ENCODE results near the gene CEP131. TPM values are rescaled to one million over a fixed set of nuclear protein-coding genes. Genes with fewer than 3 reads are reported as not detected.

CEP131 gene
- total RNA-seq, result 14.5 and 17.8 TPM in 2 replicates

DNA sequence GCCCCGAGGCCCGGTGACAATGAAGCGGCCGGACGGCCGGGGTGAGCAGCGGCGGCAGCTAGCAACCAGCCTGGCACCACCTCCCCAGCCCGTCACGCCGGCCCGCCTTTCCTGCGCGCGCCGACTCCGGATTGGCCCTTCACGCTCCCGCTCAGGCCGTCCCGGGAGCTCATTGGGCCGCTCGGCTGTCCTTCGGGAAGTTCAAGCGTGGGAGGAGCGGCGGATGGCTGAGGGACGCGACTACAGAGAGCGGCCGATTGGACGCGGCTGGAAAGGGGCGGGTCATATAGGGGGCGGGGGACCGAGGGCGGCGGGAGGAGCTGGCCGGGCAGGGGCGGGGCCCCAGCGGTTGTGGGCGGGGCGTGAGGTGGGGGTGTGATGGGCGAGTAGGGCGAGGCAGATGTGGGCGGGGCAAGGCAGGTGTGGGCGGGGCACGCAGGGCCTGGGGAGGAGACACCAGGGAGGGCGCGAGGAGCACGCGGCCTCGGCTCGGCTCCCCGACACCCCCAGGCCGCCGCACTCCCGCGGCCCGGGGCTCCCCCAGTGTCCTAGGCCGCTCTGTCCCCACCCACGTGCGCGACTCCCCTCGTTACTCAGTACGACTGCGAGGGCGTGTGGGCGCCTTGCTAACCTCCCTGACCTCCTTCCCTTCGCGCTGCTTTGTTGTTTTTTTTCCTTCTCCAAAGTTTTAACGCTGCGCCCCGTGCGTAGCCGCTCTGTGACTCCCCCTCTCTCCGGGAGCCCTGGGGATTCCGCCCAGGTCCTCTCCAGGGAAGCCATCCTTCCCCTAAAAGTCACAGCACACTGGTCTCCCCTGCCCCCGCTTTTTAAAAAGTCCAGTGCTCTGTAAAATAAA is at the start of gene CEP131:
Gene CEP131, minus strand, starts transcription at position 60 of the 856 bp plus-strand sequence. CDS start 2,909 bp downstream, outside the sequence.

DNA sequence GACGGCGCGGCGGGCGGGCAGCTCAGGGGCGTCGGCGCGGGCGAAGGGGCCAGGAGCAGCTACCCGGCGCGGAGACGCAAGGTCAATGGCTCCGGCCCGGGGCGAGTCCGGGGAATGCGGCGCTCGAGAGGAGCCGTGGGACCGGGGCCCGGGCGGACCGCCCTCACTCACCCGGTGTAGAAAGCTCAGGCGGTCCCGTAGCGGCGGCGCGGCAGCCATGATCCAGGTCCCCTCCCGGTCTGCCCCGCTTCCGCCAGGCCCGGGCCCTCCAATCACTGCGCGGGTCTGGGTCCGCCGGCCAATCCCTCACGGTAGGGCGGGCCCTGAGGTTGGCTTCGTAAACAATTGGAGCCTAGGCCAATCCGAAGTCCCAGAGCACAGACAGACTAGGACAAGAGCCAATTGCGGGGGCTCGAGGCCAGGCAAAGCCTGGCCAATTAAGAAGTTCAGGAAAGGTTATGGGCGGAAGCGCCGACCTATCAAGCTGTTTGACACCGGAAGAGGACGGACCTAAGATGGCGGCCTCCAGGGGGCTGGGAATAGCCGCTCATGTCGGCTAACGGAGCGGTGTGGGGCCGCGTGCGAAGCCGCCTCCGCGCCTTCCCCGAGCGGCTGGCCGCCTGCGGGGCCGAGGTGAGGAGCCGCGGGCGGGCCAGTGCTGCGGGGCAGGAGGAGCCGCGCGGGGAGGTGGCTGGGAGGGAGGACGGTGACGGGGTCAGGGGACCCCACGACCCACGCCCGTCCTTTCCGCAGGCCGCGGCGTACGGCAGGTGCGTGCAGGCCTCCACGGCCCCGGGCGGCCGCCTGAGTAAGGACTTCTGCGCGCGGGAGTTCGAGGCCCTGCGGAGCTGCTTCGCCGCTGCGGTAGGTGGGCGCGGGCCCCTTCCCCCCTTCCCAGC is 16.3 kb upstream of the CEP131 start, which contains the start of the genes NDUFAF8 and TEPSIN:
Gene NDUFAF8, plus strand, starts transcription at position 504 of the 899 bp plus-strand sequence. Its CDS starts 46 bp downstream, at position 550.
Gene TEPSIN, minus strand, starts transcription at position 241 of the 899 bp plus-strand sequence. Its CDS starts 22 bp downstream, at position 219.

DNA sequence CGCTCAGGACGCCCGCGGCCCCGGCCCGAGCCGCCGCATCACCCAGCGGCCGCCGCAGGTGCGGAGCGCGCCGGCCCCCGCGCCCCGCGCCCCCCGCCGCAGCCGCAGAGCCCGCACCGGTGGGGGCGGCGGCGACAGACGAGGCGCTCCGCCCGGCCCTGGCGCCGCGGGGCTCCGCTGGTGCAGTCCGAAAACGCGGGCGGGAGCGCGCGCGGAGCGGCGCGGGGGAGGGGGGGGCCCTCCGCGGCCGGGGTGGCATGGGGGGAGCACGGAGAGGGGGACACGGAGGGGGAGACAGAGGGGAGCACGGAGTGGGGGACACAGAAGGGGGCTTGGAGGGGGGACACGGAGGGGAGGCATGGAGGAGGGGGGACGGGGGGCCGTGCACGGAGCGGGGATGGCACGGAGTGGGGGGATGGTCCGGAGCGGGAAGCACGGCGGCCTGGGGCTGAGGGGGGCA is 56.7 kb downstream of the CEP131 start, which contains the start of gene AATK:
Gene AATK, minus strand, starts transcription at position 189 of the 460 bp plus-strand sequence. CDS start 229 bp downstream, outside the sequence.

DNA sequence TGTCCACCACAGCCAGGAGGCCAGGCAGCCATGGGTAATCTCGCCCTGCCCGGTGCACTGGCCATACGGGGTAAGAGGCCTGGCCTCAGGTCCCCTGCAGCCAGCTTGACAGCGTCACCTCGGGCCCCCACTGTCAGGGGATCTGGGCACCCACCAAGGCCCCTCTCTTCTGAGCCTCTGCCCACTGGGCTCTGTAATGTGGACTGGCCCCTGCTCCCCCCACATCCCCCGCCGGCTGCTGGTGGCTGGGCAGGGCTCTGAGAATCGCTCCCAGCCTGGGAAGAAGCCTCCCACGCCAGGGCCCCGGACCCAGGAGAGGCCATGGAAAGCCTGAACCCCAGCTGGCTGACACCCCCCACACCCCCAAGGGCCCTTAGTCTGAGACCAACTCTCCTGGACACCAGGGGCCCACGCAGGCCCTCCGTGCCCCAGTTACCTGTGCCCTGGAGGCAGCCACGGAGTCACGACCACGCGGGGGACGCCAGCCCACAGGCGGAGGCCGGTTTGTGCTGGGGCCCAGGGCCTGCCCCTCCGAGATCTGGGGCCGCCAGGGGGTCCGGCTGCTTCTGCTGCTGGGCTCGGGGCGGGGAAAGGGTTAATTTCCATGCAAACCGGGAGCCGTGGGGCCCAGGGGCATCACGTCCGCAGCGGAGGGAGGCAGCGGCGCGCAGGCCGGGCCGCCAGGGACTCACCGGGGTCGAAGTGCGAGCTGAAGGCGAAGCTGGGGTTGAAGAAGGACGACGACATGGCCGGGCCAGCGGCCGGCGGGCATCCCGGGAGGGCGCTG is 57.3 kb downstream of the CEP131 start, which contains the start of gene PVALEF:
Gene PVALEF, plus strand, starts transcription at position 262 of the 787 bp plus-strand sequence. CDS start 15,720 bp downstream, outside the sequence.

Other genes starting within 250 kb of the CEP131 start
- 30.0 and 33.6 TPM in 2 replicates for gene CHMP6, start 231.1 kb downstream of the CEP131 start, total RNA-seq
- gene BAIAP2, start 187.8 kb downstream of the CEP131 start, total RNA-seq, result 60.3 and 90.3 TPM in 2 replicates
- not detected in 2 replicates for gene PVALEF, start 57.5 kb downstream of the CEP131 start, total RNA-seq
- 0.89 TPM in 1 of 2 replicates, not detected in the other for gene AATK, start 56.7 kb downstream of the CEP131 start, total RNA-seq
- 18.6 and 27.9 TPM in 2 replicates for gene TEPSIN, start 16.1 kb upstream of the CEP131 start, total RNA-seq
- gene NDUFAF8, start 16.4 kb upstream of the CEP131 start, total RNA-seq, result 51.5 and 56.2 TPM in 2 replicates
- 84.4 and 109 TPM in 2 replicates for gene SLC38A10, start 72.3 kb upstream of the CEP131 start, total RNA-seq
- gene BAHCC1, start 172.5 kb upstream of the CEP131 start, total RNA-seq, result 6.8 and 18.3 TPM in 2 replicates